ENCODE measurements around the gene USP2. TPM values are rescaled to one million over a fixed set of nuclear protein-coding genes. Genes with fewer than 3 reads are reported as not detected.

Gene USP2
- total RNA-seq, 1 donor from 2014 or later, result 5.1 TPM

GRCh38 chr11:119305556-119306372, 75.7 kb downstream of the USP2 start:
- Histone ChIP-seq H3K9me3 (no peaks in the 10 kb centered on the region), H3K27me3 (ENCODE audit: low read depth) (no peaks in the 10 kb centered on the region), H3K4me3 (no peak overlapping the region), H3K36me3 (peaks cover 69% of the 10 kb centered on the region), H3K27ac (peak overlapping the region; percentile 18), H3K4me1 (no peaks in the 10 kb centered on the region)
- TF ChIP-seq CTCF (IDR thresholded peaks at IDR 0.05), result no peak
- intact Hi-C loops (cut with DNase I), result no loop called here
- no peak for ATAC-seq
- DNase-seq, result no peak

Small RNAs within 50 kb of the gene (microRNA-seq; reads per million reads assigned to microRNA genes)
- not detected for gene MIR6756 (ENCODE audit: borderline number of aligned reads)

Other genes starting within 250 kb of the USP2 start
- 0.15 TPM for gene ABCG4, start 232.6 kb downstream of the USP2 start, total RNA-seq
- gene NLRX1, start 213.0 kb downstream of the USP2 start, total RNA-seq, result 16.5 TPM
- not detected for gene NHERF4, start 196.2 kb downstream of the USP2 start, total RNA-seq
- 39.0 TPM for gene CBL, start 175.4 kb downstream of the USP2 start, total RNA-seq
- 67.1 TPM for gene MCAM, start 64.6 kb downstream of the USP2 start, total RNA-seq
- 19.3 TPM for gene RNF26, start 47.2 kb downstream of the USP2 start, total RNA-seq
- gene C1QTNF5, start 40.8 kb downstream of the USP2 start, total RNA-seq, result 28.2 TPM
- not detected for gene MFRP, start 35.0 kb downstream of the USP2 start, total RNA-seq
- 7.5 TPM for gene THY1, start 41.5 kb upstream of the USP2 start, total RNA-seq